ENCODE measurements around the gene CAMK1D. TPM values are rescaled to one million over a fixed set of nuclear protein-coding genes. Genes with fewer than 3 reads are reported as not detected.

Gene CAMK1D
- total and polyA plus RNA-seq, 2 of the 8 experiments (the other 6 are each of a cell fraction or from before 2014, with no cell fraction given): 3.5 to 10.6 TPM

- Histone ChIP-seq H3K23ac (ENCODE audit: insufficient read length) (no peak overlapping the region), H3K27ac (ENCODE audit: low read depth, low read length) (no peak overlapping the region), H3K14ac (ENCODE audit: insufficient read length) (no peak overlapping the region), H3K4me3 (ENCODE audit: extremely low read depth in 1 of 4, insufficient read depth in 2 of 4, low read depth in 3 of 4, low read length in 4 of 4) (no peak overlapping the region), H3K79me2 (ENCODE audit: control insufficient read depth in 1 of 2, insufficient read depth in 2 of 2, low read length in 2 of 2) (no peaks in the 10 kb centered on the region), H3K23me2 (ENCODE audit: low read depth, low read length) (no peaks in the 10 kb centered on the region), H4K20me1 (replicated peaks in 1 of 2; ENCODE audit: control insufficient read depth in 1 of 2, insufficient read depth in 2 of 2, low read length in 2 of 2) (no peaks in the 10 kb centered on the region), H3K18ac (ENCODE audit: extremely low read depth, low read length) (no peak overlapping the region; the same call in 1 of the 2 replicates), H4K5ac (ENCODE audit: insufficient read length, low read depth, low read length) (no peak overlapping the region), H3K9ac (replicated peaks in 1 of 4; ENCODE audit: extremely low read depth in 1 of 4, low read depth in 3 of 4, low read length in 3 of 4) (no peak overlapping the region), H2AK5ac (ENCODE audit: low read depth, low read length) (no peak overlapping the region), H3K56ac (replicated peaks; ENCODE audit: insufficient read length, low read depth, low read length) (no peak overlapping the region), H3K79me1 (ENCODE audit: low read depth, low read length) (no peaks in the 10 kb centered on the region), H3K4ac (replicated peaks; ENCODE audit: insufficient read length, low read depth, low read length) (no peak overlapping the region), H3K4me1 (replicated peaks in 1 of 4; ENCODE audit: control insufficient read depth in 3 of 4, insufficient read depth in 4 of 4, low read length in 3 of 4) (peaks cover 0 to 2% (median 0%) of the 10 kb centered on the region in 4 experiments; a peak in 1 of 7 replicates), H3K9me3 (ENCODE audit: insufficient read depth in 2 of 2, low read depth in 1 of 2, low read length in 1 of 2) (no peaks in the 10 kb centered on the region), H3K4me2 (ENCODE audit: insufficient read depth in 1 of 2, low read depth in 2 of 2, low read length in 2 of 2) (no peak overlapping the region), H2BK5ac (ENCODE audit: low read depth, low read length) (no peak overlapping the region), H2BK20ac (ENCODE audit: low read length) (no peak overlapping the region), H2AFZ (ENCODE audit: low read length) (no peak overlapping the region), H3K27me3 (replicated peaks in 1 of 4; ENCODE audit: control insufficient read depth in 3 of 4, extremely low read depth in 1 of 4, insufficient read depth in 3 of 4, low read length in 3 of 4) (no peaks in the 10 kb centered on the region), H2BK120ac (replicated peaks; ENCODE audit: low read depth, low read length) (no peak overlapping the region), H2BK12ac (ENCODE audit: low read depth, low read length) (no peak overlapping the region), H4K91ac (replicated peaks; ENCODE audit: insufficient read length, low read length) (no peak overlapping the region), H2BK15ac (ENCODE audit: low read length) (no peak overlapping the region), H4K8ac (ENCODE audit: extremely low read depth, insufficient read depth, low read length) (peak overlapping the region; percentile 45), H3K36me3 (ENCODE audit: control insufficient read depth in 2 of 4, insufficient read depth in 4 of 4, low read length in 3 of 4) (no peaks in the 10 kb centered on the region; a peak in 1 of 8 replicates)
- FAIRE-seq (no peak), DNase-seq (ENCODE audit: low read depth in 1 of 2, low spot score in 2 of 2) (no peak)
- WGBS, 2 experiments (ENCODE audit: extremely low coverage in 1 of 2, insufficient coverage in 1 of 2, insufficient read length in 1 of 2, insufficient replicate concordance in 2 of 2, low coverage in 1 of 2, low lambda C conversion rate in 2 of 2, missing lambda C conversion rate in 1 of 2): 86% methylated on average over 25 of the region's 27 CpGs; no CpG with 5 or more reads in 1 of the 2 experiments
- ChIA-PET CTCF (ENCODE audit: partially characterized antibody) (no interaction called here), POLR2A (ENCODE audit: partially characterized antibody) (no interaction called here)
- no peak for TF ChIP-seq FOSL1 (IDR thresholded peaks at IDR 0.05; ENCODE audit: insufficient read depth, low read depth, low read length)
- no peak for TF ChIP-seq RFX5 (IDR thresholded peaks at IDR 0.05; ENCODE audit: borderline replicate concordance, low read depth, low read length)
- no peak for TF ChIP-seq CTBP2 (IDR thresholded peaks at IDR 0.05; ENCODE audit: borderline replicate concordance, insufficient read depth, insufficient read length, low read length)
- no peak for TF ChIP-seq NANOG (IDR thresholded peaks at IDR 0.05; ENCODE audit: insufficient read depth, low read depth, low read length, poor library complexity, severe bottlenecking)
- TF ChIP-seq MAX (IDR thresholded peaks at IDR 0.05): no peak
- TF ChIP-seq CREB1 (IDR thresholded peaks at IDR 0.05): no peak
- TF ChIP-seq GABPA (IDR thresholded peaks at IDR 0.05; ENCODE audit: borderline replicate concordance, insufficient read depth, low read length): no peak
- TF ChIP-seq TBP (IDR thresholded peaks at IDR 0.05; ENCODE audit: low read depth, low read length): no peak
- TF ChIP-seq TCF12 (IDR thresholded peaks at IDR 0.05; ENCODE audit: low read depth, low read length): no peak
- no peak for TF ChIP-seq JUND (IDR thresholded peaks at IDR 0.05; ENCODE audit: low read length)
Measured at GRCh38 chr10:12605580-12606405, 256.4 kb downstream of the CAMK1D start.

Data from H1 (cell line).